ENCODE results near the gene HES1. TPM values are rescaled to one million over a fixed set of nuclear protein-coding genes. Genes with fewer than 3 reads are reported as not detected.

Gene HES1
- total RNA-seq, 1 donor from 2014 or later, result 66.5 TPM

DNA sequence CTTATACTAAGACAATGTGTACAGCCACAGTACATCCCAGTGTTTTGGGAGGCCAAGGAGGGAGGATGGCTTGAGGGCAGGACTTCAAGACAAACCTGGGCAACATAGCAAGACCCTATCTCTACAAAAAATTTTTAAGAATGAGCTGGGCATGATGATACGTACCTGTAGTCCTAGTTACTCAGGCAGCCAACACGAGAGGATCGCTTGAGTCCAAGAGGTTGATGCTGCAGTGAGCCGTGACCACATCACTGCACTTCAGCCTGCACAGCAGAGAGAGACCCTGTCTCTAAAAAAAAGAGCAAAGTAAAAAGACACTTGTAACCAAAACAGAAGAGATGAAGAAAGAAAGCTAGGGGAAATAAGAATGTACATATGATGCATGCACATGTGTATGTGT, 38.5 kb downstream of the HES1 start:
- H3K9me3 Mint-ChIP-seq, result peaks cover 7% of the 10 kb centered on the region
- Histone ChIP-seq H3K9ac (no peak overlapping the region), H4K20me1 (ENCODE audit: low read depth) (no peaks in the 10 kb centered on the region), H3K4me1 (peaks cover 25% of the 10 kb centered on the region), H3K27me3 (no peaks in the 10 kb centered on the region), H3K36me3 (no peaks in the 10 kb centered on the region), H3K4me3 (no peak overlapping the region), H3K9me3 (ENCODE audit: low read depth) (no peaks in the 10 kb centered on the region), H2AFZ (replicated peaks) (no peak overlapping the region), H3K27ac (no peak overlapping the region), H3F3A (ENCODE audit: low read depth) (peaks cover 18% of the 10 kb centered on the region), H3K79me2 (ENCODE audit: low read depth) (no peaks in the 10 kb centered on the region), H3K4me2 (no peak overlapping the region)
- no peak overlapping the region for H3K4me3 Mint-ChIP-seq
- H3K27ac Mint-ChIP-seq, result no peak overlapping the region
- no peaks in the 10 kb centered on the region for H3K36me3 Mint-ChIP-seq
- TF ChIP-seq, protein P1, sequence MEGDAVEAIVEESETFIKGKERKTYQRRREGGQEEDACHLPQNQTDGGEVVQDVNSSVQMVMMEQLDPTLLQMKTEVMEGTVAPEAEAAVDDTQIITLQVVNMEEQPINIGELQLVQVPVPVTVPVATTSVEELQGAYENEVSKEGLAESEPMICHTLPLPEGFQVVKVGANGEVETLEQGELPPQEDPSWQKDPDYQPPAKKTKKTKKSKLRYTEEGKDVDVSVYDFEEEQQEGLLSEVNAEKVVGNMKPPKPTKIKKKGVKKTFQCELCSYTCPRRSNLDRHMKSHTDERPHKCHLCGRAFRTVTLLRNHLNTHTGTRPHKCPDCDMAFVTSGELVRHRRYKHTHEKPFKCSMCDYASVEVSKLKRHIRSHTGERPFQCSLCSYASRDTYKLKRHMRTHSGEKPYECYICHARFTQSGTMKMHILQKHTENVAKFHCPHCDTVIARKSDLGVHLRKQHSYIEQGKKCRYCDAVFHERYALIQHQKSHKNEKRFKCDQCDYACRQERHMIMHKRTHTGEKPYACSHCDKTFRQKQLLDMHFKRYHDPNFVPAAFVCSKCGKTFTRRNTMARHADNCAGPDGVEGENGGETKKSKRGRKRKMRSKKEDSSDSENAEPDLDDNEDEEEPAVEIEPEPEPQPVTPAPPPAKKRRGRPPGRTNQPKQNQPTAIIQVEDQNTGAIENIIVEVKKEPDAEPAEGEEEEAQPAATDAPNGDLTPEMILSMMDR (IDR thresholded peaks at IDR 0.05), result no peak
- TF ChIP-seq EZH2phosphoT487 (IDR thresholded peaks at IDR 0.05) (no peak), EZH2 (IDR thresholded peaks at IDR 0.05) (no peak)
- DNase-seq (ENCODE audit: low spot score), result no peak
- peaks cover 25% of the 10 kb centered on the region for H3K27me3 Mint-ChIP-seq (ENCODE audit: insufficient read depth, low read depth)
- peaks cover 15% of the 10 kb centered on the region for H3K4me1 Mint-ChIP-seq

DNA sequence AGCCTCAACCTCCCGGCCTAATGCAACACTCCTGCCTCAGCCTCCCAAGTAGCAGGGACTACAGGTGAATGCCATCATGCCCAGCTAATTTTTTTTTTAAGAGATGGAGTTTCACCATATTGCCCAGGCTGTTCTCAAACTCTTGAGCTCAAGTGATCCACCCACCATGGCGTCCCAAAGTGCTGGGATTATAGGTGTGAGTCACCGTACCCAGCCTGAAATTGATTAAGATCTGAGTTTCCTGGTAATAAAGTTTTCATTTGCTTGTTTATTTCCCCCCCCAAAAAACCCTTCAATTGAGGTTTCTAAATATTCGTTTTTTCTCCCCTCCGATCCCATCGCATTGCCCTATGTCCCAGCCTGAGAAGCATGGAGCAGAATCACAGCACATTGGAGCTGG, 39.0 kb downstream of the HES1 start:
- H3K27me3 ChIP-seq, result no peaks in the 10 kb centered on the region
- H3K4me3 ChIP-seq, result no peak overlapping the region
- H3K36me3 ChIP-seq, result no peaks in the 10 kb centered on the region
- H3K4me1 Mint-ChIP-seq, result peaks cover 12% of the 10 kb centered on the region
- DNase-seq (ENCODE audit: low spot score), result no peak
- peak overlapping the region; percentile 37 for H3K4me3 Mint-ChIP-seq
- H2AFZ ChIP-seq (replicated peaks), result no peak overlapping the region
- peaks cover 18% of the 10 kb centered on the region for H3F3A ChIP-seq (ENCODE audit: low read depth)
- no peak overlapping the region for H3K4me2 ChIP-seq
- H3K36me3 Mint-ChIP-seq, result no peaks in the 10 kb centered on the region
- no peaks in the 10 kb centered on the region for H4K20me1 ChIP-seq (ENCODE audit: low read depth)
- H3K9me3 ChIP-seq (ENCODE audit: low read depth), result no peaks in the 10 kb centered on the region
- peak overlapping the region; percentile 7 for H3K27ac Mint-ChIP-seq
- H3K9ac ChIP-seq, result no peak overlapping the region
- TF ChIP-seq EZH2 (IDR thresholded peaks at IDR 0.05) (no peak), EZH2phosphoT487 (IDR thresholded peaks at IDR 0.05) (no peak)
- TF ChIP-seq, protein P1 (IDR thresholded peaks at IDR 0.05), result no peak
- no peak overlapping the region for H3K27ac ChIP-seq
- peaks cover 23% of the 10 kb centered on the region for H3K27me3 Mint-ChIP-seq (ENCODE audit: insufficient read depth, low read depth)
- H3K4me1 ChIP-seq, result peaks cover 20% of the 10 kb centered on the region
- peaks cover 4% of the 10 kb centered on the region for H3K9me3 Mint-ChIP-seq
- no peaks in the 10 kb centered on the region for H3K79me2 ChIP-seq (ENCODE audit: low read depth)

DNA sequence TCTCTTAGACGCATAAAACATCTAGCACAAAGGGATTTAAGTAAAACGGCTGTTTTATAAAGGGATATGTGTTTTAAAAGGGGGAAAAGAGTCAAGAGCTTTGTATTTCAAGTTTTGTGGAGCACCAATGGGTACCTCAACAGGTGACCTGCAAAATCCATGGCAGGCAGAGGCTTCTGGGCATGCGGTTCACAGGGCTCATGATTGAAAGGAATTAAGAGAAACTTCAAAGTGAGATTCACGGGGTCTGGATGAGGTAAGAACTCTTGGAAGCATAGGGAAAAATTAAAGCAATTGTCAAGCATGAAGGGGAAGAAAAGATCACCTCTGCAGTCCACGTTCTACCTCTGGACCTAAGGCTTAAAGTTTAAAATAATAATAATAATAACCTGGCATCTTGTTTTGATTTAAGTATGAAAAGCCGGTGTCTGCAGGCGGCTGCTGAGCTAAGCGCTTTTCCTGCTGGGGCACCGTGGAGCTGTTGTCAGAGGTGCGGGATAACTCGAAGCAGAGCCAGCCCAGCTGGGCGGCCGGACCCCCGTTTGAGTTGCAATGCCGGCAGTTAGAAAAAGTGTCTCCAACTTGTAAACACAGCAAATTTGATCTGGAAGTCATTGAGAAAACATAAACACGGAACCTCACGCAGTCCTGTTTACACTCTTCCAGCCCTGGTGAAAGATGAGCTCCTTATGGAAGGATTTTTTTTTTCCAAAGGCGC, 40.5 kb downstream of the HES1 start:
- H3K4me3 Mint-ChIP-seq, result no peak overlapping the region
- peaks cover 4% of the 10 kb centered on the region for H3K9me3 Mint-ChIP-seq
- Histone ChIP-seq H3K27me3 (no peaks in the 10 kb centered on the region), H3K9me3 (ENCODE audit: low read depth) (no peaks in the 10 kb centered on the region), H2AFZ (replicated peaks) (no peak overlapping the region), H3K4me1 (peaks cover 17% of the 10 kb centered on the region), H3K36me3 (no peaks in the 10 kb centered on the region), H3K9ac (no peak overlapping the region), H3F3A (ENCODE audit: low read depth) (peaks cover 18% of the 10 kb centered on the region), H3K4me3 (no peak overlapping the region), H3K79me2 (ENCODE audit: low read depth) (no peaks in the 10 kb centered on the region), H3K27ac (no peak overlapping the region), H3K4me2 (peak overlapping the region; percentile 62), H4K20me1 (ENCODE audit: low read depth) (no peaks in the 10 kb centered on the region)
- H3K36me3 Mint-ChIP-seq, result no peaks in the 10 kb centered on the region
- H3K27me3 Mint-ChIP-seq (ENCODE audit: insufficient read depth, low read depth), result peaks cover 22% of the 10 kb centered on the region
- H3K27ac Mint-ChIP-seq, result no peak overlapping the region
- peak; percentile 47 for DNase-seq (ENCODE audit: low spot score)
- peaks cover 14% of the 10 kb centered on the region for H3K4me1 Mint-ChIP-seq
- no peak for TF ChIP-seq EZH2phosphoT487 (IDR thresholded peaks at IDR 0.05)
- no peak for TF ChIP-seq EZH2 (IDR thresholded peaks at IDR 0.05)
- TF ChIP-seq, protein P1 (IDR thresholded peaks at IDR 0.05), result no peak

Data from neural progenitor cell (in vitro differentiated cells).